Measurements from ENCODE around the gene C16orf92.

GRCh38 chr16:30069611-30070462 is 46.8 kb downstream of the C16orf92 start:
- no peak for TF ChIP-seq CTCF (IDR thresholded peaks at IDR 0.05)
- TF ChIP-seq POLR2A (IDR thresholded peaks at IDR 0.05) = no peak

Measured in adrenal gland (tissue), 5 donors.